Keratinocyte (primary cell): ENCODE data around the gene SND1. TPM values are rescaled to one million over a fixed set of nuclear protein-coding genes. Genes with fewer than 3 reads are reported as not detected.

ENCODE experiments used
- DNase-seq: peaks from one replicate; pipeline ENCODE4 v3.0.0-alpha.2; 2011; ENCODE audit warnings: low read depth, missing footprints, low spot score
- FAIRE-seq: peaks from 2 replicates; lab custom pipeline; 2011; peaks lifted over from hg19 to GRCh38; lab: Jason Lieb, UNC
- H2AFZ ChIP-seq: 2 replicates; pipeline ENCODE4 v1.6.0; 2012; ENCODE audit warnings: low read length, control low read depth, inconsistent platforms; ENCODE audit not compliant: control insufficient read depth
- H3K27ac ChIP-seq: 2 replicates; pipeline ENCODE4 v1.5.1; 2011; ENCODE audit warnings: low read length; ENCODE audit not compliant: control insufficient read depth, insufficient read depth
- H3K27me3 ChIP-seq: 3 replicates; pipeline ENCODE4 v1.6.0; 2011; ENCODE audit warnings: low read length; ENCODE audit not compliant: control insufficient read depth, insufficient read depth; ENCODE audit errors: extremely low read depth
- H3K36me3 ChIP-seq, 2 experiments: 2 replicates in 1 of 2; 3 replicates in 1 of 2; pipeline ENCODE4 v1.5.1; 2011; ENCODE audit warnings: low read length in 2 of 2, mild to moderate bottlenecking in 1 of 2; ENCODE audit not compliant: control insufficient read depth in 2 of 2, insufficient read depth in 2 of 2; ENCODE audit errors: extremely low read depth in 1 of 2
- H3K4me1 ChIP-seq: 3 replicates; pipeline ENCODE4 v1.5.1; 2011; ENCODE audit warnings: low read length; ENCODE audit not compliant: control insufficient read depth, insufficient read depth; ENCODE audit errors: extremely low read depth
- H3K4me2 ChIP-seq: 3 replicates; pipeline ENCODE4 v1.6.0; 2011; ENCODE audit warnings: low read depth, low read length; ENCODE audit not compliant: control insufficient read depth, insufficient read depth; ENCODE audit errors: extremely low read depth
- H3K4me3 ChIP-seq, 3 experiments: fragments of 200-600 bp in 1 of 3; sonication (generic) in 1 of 3; 2 replicates in 2 of 3; 3 replicates in 1 of 3; pipeline ENCODE4 v1.5.1; 2011 to 2016; ENCODE audit warnings: low read length in 3 of 3, mild to moderate bottlenecking in 3 of 3, control low read depth in 2 of 3, inconsistent platforms in 1 of 3, low read depth in 1 of 3, mixed read lengths in 1 of 3, mixed run types in 1 of 3, moderate library complexity in 1 of 3; ENCODE audit not compliant: control insufficient read depth in 2 of 3, insufficient read depth in 2 of 3; ENCODE audit errors: extremely low read depth in 1 of 3
- H3K79me2 ChIP-seq: 2 replicates; pipeline ENCODE4 v1.6.0; 2012; ENCODE audit warnings: low read length; ENCODE audit not compliant: control insufficient read depth, insufficient read depth
- H3K9ac ChIP-seq: 3 replicates; pipeline ENCODE4 v1.6.0; 2011; ENCODE audit warnings: low read length; ENCODE audit not compliant: control insufficient read depth, insufficient read depth; ENCODE audit errors: extremely low read depth
- H3K9me1 ChIP-seq: 3 replicates; pipeline ENCODE4 v1.6.0; 2011; ENCODE audit warnings: low read length; ENCODE audit not compliant: control insufficient read depth, insufficient read depth; ENCODE audit errors: extremely low read depth
- H3K9me3 ChIP-seq: 2 replicates; pipeline ENCODE4 v1.5.1; 2012; ENCODE audit warnings: low read depth, low read length; ENCODE audit not compliant: control insufficient read depth
- H4K20me1 ChIP-seq: 3 replicates; pipeline ENCODE4 v1.6.0; 2011; ENCODE audit warnings: low read length; ENCODE audit not compliant: control insufficient read depth, insufficient read depth; ENCODE audit errors: extremely low read depth
- CTCF ChIP-seq, 3 experiments: IDR thresholded peaks in 1 of 3; conservative IDR thresholded peaks in 1 of 3; optimal IDR thresholded peaks in 1 of 3; 2 replicates in 2 of 3; 3 replicates in 1 of 3; pipeline versions ENCODE3 to v1.5.1; 2011; ENCODE audit warnings: low read length in 3 of 3, mild to moderate bottlenecking in 3 of 3, moderate library complexity in 2 of 3, control low read depth in 1 of 3, inconsistent platforms in 1 of 3; ENCODE audit not compliant: insufficient read depth in 2 of 3; ENCODE audit errors: extremely low read depth in 1 of 3
- EZH2 ChIP-seq: IDR thresholded peaks from one replicate; pipeline ENCODE4 v1.6.1; 2012; ENCODE audit warnings: inconsistent platforms, mild to moderate bottlenecking, low read length, moderate library complexity
- dilution Hi-C: fragments of 300-500 bp; cut with MboI; formaldehyde crosslinking; loops from one replicate; pipeline ENCODE4 v1.7.0; 2020; ENCODE audit warnings: low sequenced_read_pairs; ENCODE audit not compliant: extremely low pct_ligation_motif_present
- polyA plus RNA-seq, 5 experiments: library from polyadenylated mRNA; depleted of rRNA in 3 of 5; stranded (reverse) in 3 of 5; stranded (forward) in 1 of 5; unstranded in 1 of 5; fragments of >200 nt; gene quantifications; 1 replicate in 1 of 5; 2 replicates in 3 of 5; 3 replicates in 1 of 5; pipeline versions ENCODE4 v1.2.1 to v1.2.3, GENCODE V29; 2011 to 2012; ENCODE audit warnings: missing spikeins in 2 of 5, low read depth in 1 of 5, low replicate concordance in 1 of 5

SND1 gene
- polyA plus RNA-seq, 1 donor (not counting 4 experiments of a cell fraction or from before 2014, with no cell fraction given) = 140 TPM

GRCh38 chr7:127891144-127891543 is 239.2 kb downstream of the SND1 start:
- Histone ChIP-seq H3K27ac (no peak overlapping the region), H3K4me2 (no peak overlapping the region), H3K9me1 (peaks cover 7% of the 10 kb centered on the region), H3K79me2 (peaks cover 20% of the 10 kb centered on the region), H3K4me1 (peaks cover 7% of the 10 kb centered on the region), H2AFZ (no peak overlapping the region), H3K9ac (no peak overlapping the region), H3K9me3 (no peaks in the 10 kb centered on the region), H4K20me1 (peaks cover 9% of the 10 kb centered on the region), H3K4me3 (no peak overlapping the region), H3K36me3 (peaks cover 7 to 17% of the 10 kb centered on the region in 2 experiments), H3K27me3 (no peaks in the 10 kb centered on the region)
- dilution Hi-C loops = no loop called here
- DNase-seq = no peak
- no peak for FAIRE-seq
- TF ChIP-seq CTCF (optimal IDR thresholded peaks at IDR 0.05 in 1 of 3, IDR thresholded peaks at IDR 0.05 in 1 of 3, conservative IDR thresholded peaks at IDR 0.05 in 1 of 3; ENCODE audit: extremely low read depth in 1 of 3, insufficient read depth in 2 of 3, low read length in 3 of 3) = no peak
- TF ChIP-seq EZH2 = no peak

GRCh38 chr7:127891854-127892438 is 240.0 kb downstream of the SND1 start:
- peaks cover 7% of the 10 kb centered on the region for H3K4me1 ChIP-seq
- H3K4me2 ChIP-seq = no peak overlapping the region
- H3K9ac ChIP-seq = no peak overlapping the region
- no peak overlapping the region for H3K27ac ChIP-seq
- TF ChIP-seq EZH2 (no peak), CTCF (optimal IDR thresholded peaks at IDR 0.05 in 1 of 3, IDR thresholded peaks at IDR 0.05 in 1 of 3, conservative IDR thresholded peaks at IDR 0.05 in 1 of 3; ENCODE audit: extremely low read depth in 1 of 3, insufficient read depth in 2 of 3, low read length in 3 of 3) (no peak)
- H3K9me1 ChIP-seq = peaks cover 7% of the 10 kb centered on the region
- peaks cover 16% of the 10 kb centered on the region for H3K79me2 ChIP-seq
- H3K4me3 ChIP-seq = no peak overlapping the region
- H3K27me3 ChIP-seq = no peaks in the 10 kb centered on the region
- peaks cover 7 to 17% of the 10 kb centered on the region in 2 experiments for H3K36me3 ChIP-seq
- no peaks in the 10 kb centered on the region for H3K9me3 ChIP-seq
- H2AFZ ChIP-seq = no peak overlapping the region
- DNase-seq = no peak
- FAIRE-seq = no peak
- peaks cover 9% of the 10 kb centered on the region for H4K20me1 ChIP-seq
- dilution Hi-C loops = no loop called here
